Measurements from ENCODE around the gene DNAH9. TPM values are rescaled to one million over a fixed set of nuclear protein-coding genes. Genes with fewer than 3 reads are reported as not detected.

DNAH9 gene
- polyA plus RNA-seq, 1 donor (not counting 4 experiments of a cell fraction or from before 2014, with no cell fraction given), result 0.42 TPM

GRCh38 chr17:11990363-11990983 is 392.2 kb downstream of the DNAH9 start:
- DNase-seq (ENCODE audit: low read depth, low spot score) (no peak), FAIRE-seq (peak; percentile 63)
- no peak overlapping the region for H3K9ac ChIP-seq (ENCODE audit: control insufficient read depth, extremely low read depth, insufficient read depth, low read length)
- no peak overlapping the region for H3K27ac ChIP-seq (ENCODE audit: control insufficient read depth, insufficient read depth, low read length)
- peaks cover 0 to 9% of the 10 kb centered on the region in 2 experiments for H3K36me3 ChIP-seq (ENCODE audit: control insufficient read depth in 2 of 2, extremely low read depth in 1 of 2, insufficient read depth in 2 of 2, low read length in 2 of 2)
- no peak overlapping the region for H3K4me3 ChIP-seq (ENCODE audit: control insufficient read depth in 2 of 3, extremely low read depth in 1 of 3, insufficient read depth in 2 of 3, low read depth in 1 of 3, low read length in 3 of 3)
- dilution Hi-C loops (cut with MboI; ENCODE audit: extremely low pct_ligation_motif_present, low sequenced_read_pairs), result no loop called here
- H3K9me3 ChIP-seq (ENCODE audit: control insufficient read depth, low read depth, low read length), result no peaks in the 10 kb centered on the region
- no peaks in the 10 kb centered on the region for H3K4me1 ChIP-seq (ENCODE audit: control insufficient read depth, extremely low read depth, insufficient read depth, low read length)
- no peaks in the 10 kb centered on the region for H4K20me1 ChIP-seq (ENCODE audit: control insufficient read depth, extremely low read depth, insufficient read depth, low read length)
- peak overlapping the region; percentile 8 for H2AFZ ChIP-seq (ENCODE audit: control insufficient read depth, low read length)
- H3K9me1 ChIP-seq (ENCODE audit: control insufficient read depth, extremely low read depth, insufficient read depth, low read length), result no peaks in the 10 kb centered on the region
- TF ChIP-seq CTCF (optimal IDR thresholded peaks at IDR 0.05 in 1 of 3, IDR thresholded peaks at IDR 0.05 in 1 of 3, conservative IDR thresholded peaks at IDR 0.05 in 1 of 3; ENCODE audit: extremely low read depth in 1 of 3, insufficient read depth in 2 of 3, low read length in 3 of 3) (no peak), EZH2 (IDR thresholded peaks at IDR 0.05; ENCODE audit: low read length) (no peak)
- H3K79me2 ChIP-seq (ENCODE audit: control insufficient read depth, insufficient read depth, low read length), result peaks cover 2% of the 10 kb centered on the region
- H3K4me2 ChIP-seq (ENCODE audit: control insufficient read depth, extremely low read depth, insufficient read depth, low read depth, low read length), result no peak overlapping the region
- H3K27me3 ChIP-seq (ENCODE audit: control insufficient read depth, extremely low read depth, insufficient read depth, low read length), result no peaks in the 10 kb centered on the region

GRCh38 chr17:11991461-11991860 is 393.2 kb downstream of the DNAH9 start:
- DNase-seq (ENCODE audit: low read depth, low spot score) (no peak), FAIRE-seq (no peak)
- Histone ChIP-seq H3K79me2 (ENCODE audit: control insufficient read depth, insufficient read depth, low read length) (peaks cover 2% of the 10 kb centered on the region), H3K9ac (ENCODE audit: control insufficient read depth, extremely low read depth, insufficient read depth, low read length) (no peak overlapping the region), H3K27ac (ENCODE audit: control insufficient read depth, insufficient read depth, low read length) (no peak overlapping the region), H3K27me3 (ENCODE audit: control insufficient read depth, extremely low read depth, insufficient read depth, low read length) (no peaks in the 10 kb centered on the region), H3K4me2 (ENCODE audit: control insufficient read depth, extremely low read depth, insufficient read depth, low read depth, low read length) (no peak overlapping the region), H3K4me1 (ENCODE audit: control insufficient read depth, extremely low read depth, insufficient read depth, low read length) (peaks cover 6% of the 10 kb centered on the region), H3K9me1 (ENCODE audit: control insufficient read depth, extremely low read depth, insufficient read depth, low read length) (no peaks in the 10 kb centered on the region), H3K36me3 (ENCODE audit: control insufficient read depth in 2 of 2, extremely low read depth in 1 of 2, insufficient read depth in 2 of 2, low read length in 2 of 2) (peaks cover 0 to 7% of the 10 kb centered on the region in 2 experiments), H3K9me3 (ENCODE audit: control insufficient read depth, low read depth, low read length) (no peaks in the 10 kb centered on the region), H4K20me1 (ENCODE audit: control insufficient read depth, extremely low read depth, insufficient read depth, low read length) (no peaks in the 10 kb centered on the region), H3K4me3 (ENCODE audit: control insufficient read depth in 2 of 3, extremely low read depth in 1 of 3, insufficient read depth in 2 of 3, low read depth in 1 of 3, low read length in 3 of 3) (no peak overlapping the region), H2AFZ (ENCODE audit: control insufficient read depth, low read length) (no peak overlapping the region)
- no peak for TF ChIP-seq CTCF (optimal IDR thresholded peaks at IDR 0.05 in 1 of 3, IDR thresholded peaks at IDR 0.05 in 1 of 3, conservative IDR thresholded peaks at IDR 0.05 in 1 of 3; ENCODE audit: extremely low read depth in 1 of 3, insufficient read depth in 2 of 3, low read length in 3 of 3)
- TF ChIP-seq EZH2 (IDR thresholded peaks at IDR 0.05; ENCODE audit: low read length), result no peak
- dilution Hi-C loops (cut with MboI; ENCODE audit: extremely low pct_ligation_motif_present, low sequenced_read_pairs), result no loop called here
